Measurements from ENCODE around the gene SLMAP. TPM values are rescaled to one million over a fixed set of nuclear protein-coding genes. Genes with fewer than 3 reads are reported as not detected.
"Not testable (repeated sequence)": the region's sequence is repeated elsewhere in the genome, so short reads cannot be mapped to it uniquely, and the experiment has no call there.

Gene SLMAP
- total RNA-seq, 1 donor from 2014 or later, result 57.2 TPM

DNA sequence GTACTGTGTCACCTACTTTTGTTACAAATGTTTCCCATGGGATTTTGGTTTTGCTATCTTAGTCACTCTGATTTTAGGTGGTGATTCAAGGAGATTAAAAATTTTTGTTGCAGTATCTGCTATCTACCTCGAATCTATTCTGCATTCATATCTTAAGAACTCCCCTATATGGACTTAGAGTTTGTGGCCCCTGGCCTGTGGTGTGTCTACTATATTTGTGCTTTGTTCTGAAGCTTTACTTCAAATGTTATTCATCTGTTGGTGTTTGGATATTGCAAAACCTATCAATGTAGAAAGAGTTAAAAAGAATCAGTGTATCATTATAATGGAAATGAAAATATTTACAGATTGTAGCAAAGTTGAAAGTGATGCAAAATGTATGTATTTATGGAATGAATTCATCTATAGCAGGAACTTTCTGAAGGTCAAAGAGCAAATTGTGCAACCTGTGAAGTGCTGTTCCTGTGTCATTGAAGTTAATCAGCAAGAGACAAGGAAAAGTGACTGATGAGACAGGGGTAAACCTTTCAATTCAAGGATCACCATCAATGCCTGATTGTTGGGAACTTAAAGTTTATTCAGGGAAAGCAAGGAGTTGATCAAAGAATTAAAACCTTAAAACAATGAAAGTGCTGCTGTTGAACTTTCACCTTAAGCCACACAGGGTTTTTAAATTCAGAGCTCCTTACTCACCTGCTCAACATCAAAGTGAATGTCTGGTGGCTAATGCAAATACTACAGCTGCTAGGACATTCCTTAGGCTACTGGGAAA, 71.0 kb downstream of the SLMAP start:
- no peak for DNase-seq (ENCODE audit: low spot score)

GRCh38 chr3:57827757-57828156, 71.6 kb downstream of the SLMAP start:
- no peak for DNase-seq (ENCODE audit: low spot score)

- DNase-seq (ENCODE audit: low spot score), result no peak
Observed at GRCh38 chr3:57832486-57832885, 76.4 kb downstream of the SLMAP start.

- no peak for DNase-seq (ENCODE audit: low spot score)
Observed at GRCh38 chr3:57832900-57833313, 76.8 kb downstream of the SLMAP start.

DNA sequence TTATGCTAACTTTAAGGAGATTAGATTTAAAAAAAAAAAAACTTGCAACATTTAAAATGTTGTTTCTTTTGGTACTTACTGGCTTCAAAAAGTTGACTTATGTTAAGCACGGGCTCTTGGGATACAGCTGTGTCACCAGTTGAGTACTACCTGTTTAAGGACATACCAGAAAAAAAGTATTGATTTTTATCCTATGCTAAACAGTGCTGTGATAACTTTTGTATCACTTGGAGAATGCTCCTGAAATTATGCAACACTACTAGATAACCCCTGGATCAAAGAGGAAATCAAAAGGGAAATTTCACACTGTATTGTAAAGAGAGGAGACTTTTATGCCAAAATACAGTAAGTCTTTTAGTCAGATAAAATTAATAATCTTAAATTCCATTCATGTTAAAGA, 77.7 kb downstream of the SLMAP start:
- no peak for DNase-seq (ENCODE audit: low spot score)

DNA sequence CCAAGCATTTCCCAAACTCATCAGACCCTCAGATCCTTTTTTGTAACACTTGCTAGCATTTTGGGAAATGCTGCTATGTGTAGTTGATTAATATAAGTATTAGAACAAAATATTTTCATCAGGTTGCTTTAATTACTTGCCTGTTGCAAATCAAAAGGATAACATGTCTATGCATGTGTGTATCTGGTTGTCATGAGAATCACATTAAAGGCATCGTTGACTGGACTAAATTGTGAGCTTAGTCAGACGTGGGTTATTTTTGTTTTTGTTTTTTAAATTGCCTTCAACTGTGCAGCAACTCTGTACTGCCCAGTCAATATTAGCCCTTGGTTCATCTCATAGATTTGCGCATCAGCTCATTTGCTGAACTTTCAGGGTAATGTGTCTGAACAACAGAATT, 81.6 kb downstream of the SLMAP start:
- no peak for DNase-seq (ENCODE audit: low spot score)

DNA sequence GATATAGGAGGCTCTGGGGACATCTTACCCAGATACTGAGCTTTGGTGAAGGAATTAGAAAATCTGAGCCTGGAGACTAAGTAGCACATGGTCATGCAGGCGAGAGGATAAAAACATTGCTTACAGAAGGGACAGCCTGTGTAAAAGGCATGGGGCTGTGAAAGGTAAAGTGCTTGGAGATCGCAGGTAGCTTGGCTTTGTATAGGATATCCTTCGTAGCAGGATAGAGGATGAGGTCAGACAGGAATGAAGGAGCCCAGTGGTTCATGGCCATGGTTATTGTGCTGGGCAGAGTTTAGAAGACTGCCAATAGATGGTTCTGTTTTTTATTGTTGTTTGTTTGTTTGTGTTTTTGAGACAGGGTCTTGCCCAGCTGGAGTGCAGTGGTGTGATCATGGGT, 82.5 kb downstream of the SLMAP start:
- DNase-seq (ENCODE audit: low spot score), result no peak

DNA sequence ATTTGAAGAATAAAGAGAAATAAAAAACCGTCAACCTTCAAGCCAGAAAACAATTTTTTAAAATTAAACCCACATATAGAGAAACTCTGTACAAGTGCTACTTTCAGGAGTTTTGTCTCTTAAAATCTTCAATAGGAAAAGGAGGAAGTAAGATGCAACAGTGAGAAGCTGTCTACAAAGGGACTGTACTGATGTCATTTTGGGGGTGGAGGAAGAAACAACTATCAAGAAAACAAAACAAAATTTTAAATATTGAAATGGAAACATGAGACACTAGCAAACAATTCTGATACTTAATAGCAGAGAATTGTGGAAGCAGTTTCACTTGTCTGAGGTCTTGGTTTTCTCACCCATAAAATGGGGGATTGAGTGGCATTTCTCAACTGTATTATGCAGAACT, 84.4 kb downstream of the SLMAP start:
- DNase-seq (ENCODE audit: low spot score), result no peak

DNA sequence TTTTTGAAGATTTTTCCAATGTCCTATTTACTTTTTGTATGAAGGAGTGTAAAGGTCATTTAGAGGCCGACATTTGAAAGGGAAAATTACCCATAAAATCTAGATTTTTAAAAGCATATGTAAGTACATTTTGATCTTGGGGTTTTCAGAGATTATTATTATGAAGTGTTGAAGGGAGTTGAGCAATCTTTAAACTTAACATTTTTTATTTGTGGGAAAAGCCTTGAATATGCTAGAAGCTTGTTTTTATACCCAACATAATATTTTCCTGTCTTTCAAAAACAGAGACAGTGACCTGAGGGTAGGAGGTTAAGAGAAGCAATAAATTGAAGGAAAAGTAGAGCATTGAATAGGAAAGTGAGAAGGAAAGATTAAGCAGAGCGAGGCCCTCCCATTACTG, 85.7 kb downstream of the SLMAP start:
- DNase-seq (ENCODE audit: low spot score), result no peak

- DNase-seq (ENCODE audit: low spot score), result no peak
Observed at GRCh38 chr3:57848177-57848738, 92.1 kb downstream of the SLMAP start.

DNA sequence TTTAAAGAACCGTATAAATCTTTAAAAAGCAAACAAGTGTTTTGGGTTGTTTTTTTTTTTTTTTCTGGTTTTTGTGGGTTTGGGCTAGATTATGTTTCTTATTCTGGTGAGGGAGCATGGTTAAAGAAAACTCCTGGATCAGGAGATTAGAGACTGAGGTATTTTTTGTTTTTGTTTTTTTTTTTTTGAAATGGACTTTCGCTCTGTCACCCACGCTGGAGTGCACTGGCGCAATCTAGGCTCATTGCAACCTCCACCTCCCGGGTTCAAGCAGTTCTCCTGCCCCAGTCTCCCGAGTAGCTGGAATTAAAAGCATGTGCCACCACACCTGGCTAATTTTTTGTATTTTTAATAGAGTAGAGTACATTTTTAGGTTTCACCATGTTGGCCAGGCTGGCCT, 95.2 kb downstream of the SLMAP start:
- DNase-seq (ENCODE audit: low spot score), result no peak

GRCh38 chr3:57852896-57853295, 96.8 kb downstream of the SLMAP start:
- no peak for DNase-seq (ENCODE audit: low spot score)

DNA sequence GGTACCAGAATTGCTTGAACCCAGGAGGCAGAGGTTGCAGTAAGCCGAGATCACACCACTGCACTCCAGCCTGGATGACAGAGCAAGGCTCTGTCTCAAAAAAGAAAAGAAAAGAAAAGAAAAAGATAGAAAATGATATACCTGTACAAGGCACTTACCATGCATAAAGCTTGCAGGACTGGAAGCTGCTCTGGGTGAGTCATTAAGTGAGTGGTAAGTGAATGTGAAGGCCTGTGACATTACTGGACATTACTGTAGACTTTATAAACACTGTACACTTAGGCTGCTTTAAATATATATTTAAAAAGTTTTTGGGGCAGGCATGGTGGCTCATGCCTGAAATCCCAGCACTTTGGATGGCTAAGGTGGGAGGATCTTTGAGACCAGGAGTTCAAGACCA, 99.2 kb downstream of the SLMAP start:
- DNase-seq (ENCODE audit: low spot score), result no peak

DNA sequence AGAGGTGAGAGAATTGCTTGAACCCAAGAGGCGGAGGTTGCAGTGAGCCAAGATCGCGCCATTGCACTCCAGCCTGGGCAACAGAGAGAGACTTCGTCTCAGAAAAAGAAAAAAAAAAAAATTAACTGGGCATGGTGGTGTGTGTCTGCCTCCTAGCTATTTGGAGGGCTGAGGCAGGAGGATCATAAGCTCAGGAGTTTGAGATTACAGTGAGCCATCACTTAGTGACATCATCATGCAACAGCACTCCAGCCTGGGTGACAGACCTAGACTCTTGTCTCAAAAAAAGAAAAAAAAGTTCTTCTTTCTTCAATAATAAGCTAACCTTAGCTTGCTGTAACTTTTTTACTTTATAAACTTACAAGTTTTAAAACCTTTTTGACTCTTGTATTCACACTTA, 99.8 kb downstream of the SLMAP start:
- no peak for DNase-seq (ENCODE audit: low spot score)

DNA sequence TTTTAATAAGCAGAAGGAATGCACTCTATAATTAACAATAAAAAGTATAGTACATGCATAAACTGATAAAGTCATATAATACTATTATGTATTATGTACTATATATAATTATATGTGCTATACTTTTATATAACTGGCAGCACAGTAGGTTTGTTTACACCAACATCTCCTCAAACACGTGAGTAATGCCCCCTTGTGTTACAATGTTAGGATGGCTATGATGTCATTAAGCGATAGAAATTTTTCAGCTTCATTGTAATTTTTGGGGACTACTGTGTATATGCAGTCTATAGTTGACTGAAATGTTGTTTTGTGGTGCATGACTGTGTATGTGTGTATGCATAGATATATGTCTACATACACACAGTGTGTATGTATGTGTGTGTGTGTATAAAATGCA, 100.6 kb downstream of the SLMAP start:
- no peak for DNase-seq (ENCODE audit: low spot score)

DNA sequence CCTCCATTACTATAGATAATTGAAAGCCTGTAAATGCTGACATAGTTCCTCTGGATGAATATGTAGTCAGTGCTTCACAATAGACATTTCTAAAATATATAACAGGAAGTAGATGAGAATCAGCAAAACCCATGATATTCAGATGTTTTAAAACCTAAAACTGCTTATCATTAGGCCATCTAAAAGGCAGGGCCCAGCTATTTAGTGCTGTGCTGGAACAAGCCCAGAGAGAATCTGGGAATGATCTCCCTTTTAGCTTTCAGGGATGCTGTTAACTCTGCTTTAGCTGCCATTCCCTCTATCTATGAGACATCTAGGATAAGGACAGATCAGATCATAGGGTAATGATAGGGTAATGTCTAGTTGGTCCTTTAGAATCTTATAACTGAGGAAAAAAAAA, 106.8 kb downstream of the SLMAP start:
- no peak for DNase-seq (ENCODE audit: low spot score)

DNA sequence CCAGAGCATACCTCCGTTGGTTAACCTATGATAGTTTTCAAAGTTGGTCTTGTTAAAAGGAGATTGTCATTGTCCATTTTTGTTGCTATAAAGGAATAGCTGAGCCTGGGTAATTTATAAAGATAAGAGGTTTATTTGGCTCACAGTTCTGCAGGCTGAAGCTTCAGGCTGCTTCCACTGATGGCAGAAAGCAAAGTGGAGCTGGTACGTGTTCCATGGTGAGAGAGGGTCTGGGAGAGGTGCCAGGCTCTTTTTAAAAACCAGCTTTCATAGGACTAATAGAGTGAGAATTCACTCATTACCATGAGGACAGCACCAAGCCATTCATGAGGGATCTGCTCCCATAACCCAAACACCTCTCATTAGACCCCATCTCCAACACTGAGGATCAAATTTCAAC, 107.3 kb downstream of the SLMAP start:
- DNase-seq (ENCODE audit: low spot score), result no peak

- no peak for DNase-seq (ENCODE audit: low spot score)
Observed at GRCh38 chr3:57864853-57865252, 108.7 kb downstream of the SLMAP start.

DNA sequence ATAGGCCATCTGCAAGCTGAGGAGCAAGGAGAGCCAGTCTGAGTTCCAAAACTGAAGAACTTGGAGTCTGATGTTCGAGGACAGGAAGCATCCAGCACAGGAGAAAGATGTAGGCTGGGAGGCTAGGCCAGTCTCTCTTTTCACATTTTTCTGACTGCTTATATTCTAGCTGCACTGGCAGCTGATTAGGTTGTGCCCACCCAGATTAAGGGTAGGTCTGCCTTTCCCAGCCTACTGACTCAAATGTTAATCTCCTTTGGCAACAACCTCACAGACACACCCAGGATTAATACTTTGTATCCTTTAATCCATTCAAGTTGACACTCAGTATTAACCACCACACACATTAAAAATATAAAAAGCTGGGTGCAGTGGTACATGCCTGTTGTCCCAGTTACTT, 113.0 kb downstream of the SLMAP start:
- not testable (repeated sequence) for DNase-seq (ENCODE audit: low spot score)

GRCh38 chr3:57872606-57873005, 116.5 kb downstream of the SLMAP start:
- no peak for DNase-seq (ENCODE audit: low spot score)

GRCh38 chr3:57876632-57877031, 120.5 kb downstream of the SLMAP start:
- DNase-seq (ENCODE audit: low spot score), result no peak

DNA sequence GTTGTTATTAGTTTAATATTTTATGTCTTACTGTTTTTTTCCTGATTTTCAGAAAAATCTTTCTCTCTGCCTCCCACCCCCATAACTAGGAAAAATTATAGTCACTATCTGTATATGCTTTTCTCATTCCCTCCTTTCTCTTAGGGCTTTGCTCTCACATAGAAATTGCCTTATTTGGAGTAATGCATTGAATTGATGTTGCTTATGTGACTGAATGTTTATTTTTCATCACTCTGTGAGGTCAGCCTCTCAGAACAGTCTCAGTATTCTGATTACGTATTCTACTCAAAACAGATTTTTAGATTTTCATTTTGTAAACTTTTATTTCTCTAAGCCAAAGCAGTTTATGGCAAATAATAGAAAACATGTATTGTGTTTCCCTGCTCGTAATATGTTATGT, 121.0 kb downstream of the SLMAP start:
- DNase-seq (ENCODE audit: low spot score), result no peak

DNA sequence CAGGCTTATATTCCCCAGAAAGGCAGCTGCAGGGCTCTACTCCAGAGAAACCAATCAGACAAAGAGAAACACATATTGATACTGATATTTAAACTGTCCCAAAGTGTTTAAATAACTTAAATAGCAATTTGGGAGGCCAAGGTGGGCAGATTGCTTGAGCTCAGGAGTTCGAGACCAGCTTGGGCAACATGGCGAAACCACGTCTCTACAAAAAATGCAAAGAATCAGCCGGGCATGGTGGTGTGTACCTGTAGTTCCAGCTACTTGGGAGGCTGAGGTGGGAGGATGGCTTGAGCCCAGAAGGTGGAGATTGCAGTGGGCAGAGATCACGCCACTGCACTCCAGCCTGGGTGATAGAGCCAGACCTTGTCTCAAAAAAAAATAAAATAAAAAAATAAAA, 128.3 kb downstream of the SLMAP start:
- not testable (repeated sequence) for DNase-seq (ENCODE audit: low spot score)
